H9 (cell line): ENCODE data around the gene GPM6B. TPM values are rescaled to one million over a fixed set of nuclear protein-coding genes. Genes with fewer than 3 reads are reported as not detected.

Experiments
- DNase-seq: peaks from one replicate; pipeline ENCODE4 v3.0.0-alpha.2; 2017
- H2AFZ ChIP-seq: one replicate; pipeline ENCODE4 v1.6.1; 2013; ENCODE audit warnings: mild to moderate bottlenecking, low read length, control low read depth, moderate library complexity
- H2AK5ac ChIP-seq: 2 replicates; pipeline ENCODE4 v1.6.1; 2013; ENCODE audit warnings: low read length, control low read depth, mixed read lengths; ENCODE audit not compliant: insufficient read length
- H2BK120ac ChIP-seq: one replicate; pipeline ENCODE4 v1.6.1; 2013; ENCODE audit warnings: low read depth, mild to moderate bottlenecking, low read length, control low read depth, inconsistent platforms; ENCODE audit not compliant: poor library complexity, severe bottlenecking
- H2BK12ac ChIP-seq: 2 replicates; pipeline ENCODE4 v1.6.1; 2013; ENCODE audit warnings: low read length, control low read depth, mixed read lengths, low read depth; ENCODE audit not compliant: insufficient read length
- H2BK15ac ChIP-seq: 2 replicates; pipeline ENCODE4 v1.6.1; 2013; ENCODE audit warnings: low read depth, low read length, control low read depth
- H2BK20ac ChIP-seq: one replicate; pipeline ENCODE4 v1.6.1; 2013; ENCODE audit warnings: low read depth, mild to moderate bottlenecking, low read length, control low read depth, inconsistent platforms; ENCODE audit not compliant: poor library complexity, severe bottlenecking
- H2BK5ac ChIP-seq: 2 replicates; pipeline ENCODE4 v1.6.1; 2013; ENCODE audit warnings: low read length, control low read depth, mixed read lengths; ENCODE audit not compliant: insufficient read length
- H3K14ac ChIP-seq: 2 replicates; pipeline ENCODE4 v1.6.1; 2013; ENCODE audit warnings: low read length, control low read depth; ENCODE audit not compliant: insufficient read depth
- H3K18ac ChIP-seq: 2 replicates; pipeline ENCODE4 v1.6.1; 2013; ENCODE audit warnings: low read depth, mild to moderate bottlenecking, mixed read lengths, low read length, control low read depth; ENCODE audit not compliant: insufficient read length
- H3K23ac ChIP-seq: 2 replicates; pipeline ENCODE4 v1.6.1; 2013; ENCODE audit warnings: low read length, control low read depth, mixed read lengths, low read depth; ENCODE audit not compliant: insufficient read length
- H3K23me2 ChIP-seq: 2 replicates; pipeline ENCODE4 v1.6.1; 2013; ENCODE audit warnings: low read depth, mild to moderate bottlenecking, mixed read lengths, low read length, control low read depth; ENCODE audit not compliant: insufficient read length, poor library complexity, severe bottlenecking
- H3K27ac ChIP-seq: 2 replicates; pipeline ENCODE4 v1.5.1; 2013; ENCODE audit warnings: low read length, control low read depth, mixed read lengths, low read depth; ENCODE audit not compliant: insufficient read length
- H3K27me3 ChIP-seq: 2 replicates; pipeline ENCODE4 v1.6.1; 2013; ENCODE audit warnings: low read length, control low read depth, inconsistent platforms; ENCODE audit not compliant: insufficient read depth
- H3K4ac ChIP-seq: 2 replicates; pipeline ENCODE4 v1.6.1; 2013; ENCODE audit warnings: low read depth, mild to moderate bottlenecking, control low read depth, inconsistent platforms, low read length, moderate library complexity
- H3K4me1 ChIP-seq: 2 replicates; pipeline ENCODE4 v1.6.1; 2013; ENCODE audit warnings: low read length, control low read depth, inconsistent platforms; ENCODE audit not compliant: insufficient read depth
- H3K4me2 ChIP-seq: 2 replicates; pipeline ENCODE4 v1.6.1; 2013; ENCODE audit warnings: low read length, control low read depth, mixed read lengths; ENCODE audit not compliant: insufficient read length, insufficient read depth
- H3K56ac ChIP-seq: 2 replicates; pipeline ENCODE4 v1.6.1; 2013; ENCODE audit warnings: low read depth, mild to moderate bottlenecking, mixed read lengths, low read length, control low read depth; ENCODE audit not compliant: insufficient read length
- H3K79me1 ChIP-seq: 2 replicates; pipeline ENCODE4 v1.6.1; 2013; ENCODE audit warnings: low read depth, mild to moderate bottlenecking, moderate library complexity, low read length, control low read depth, inconsistent platforms; ENCODE audit not compliant: insufficient read depth, poor library complexity, severe bottlenecking
- H3K79me2 ChIP-seq: 2 replicates; pipeline ENCODE4 v1.6.1; 2013; ENCODE audit warnings: low read length, control low read depth, inconsistent platforms; ENCODE audit not compliant: insufficient read depth
- H3K9ac ChIP-seq: 2 replicates; pipeline ENCODE4 v1.6.1; 2013; ENCODE audit warnings: low read length, control low read depth, mixed read lengths; ENCODE audit not compliant: insufficient read length; ENCODE audit errors: extremely low read depth
- H3K9me3 ChIP-seq: one replicate; pipeline ENCODE4 v1.6.1; 2013; ENCODE audit warnings: low read depth, low read length, inconsistent platforms; ENCODE audit not compliant: control insufficient read depth
- H3T11ph ChIP-seq: one replicate; pipeline ENCODE4 v1.6.1; 2013; ENCODE audit warnings: mild to moderate bottlenecking, low read length, control low read depth, inconsistent platforms
- H4K20me1 ChIP-seq: one replicate; pipeline ENCODE4 v1.6.1; 2013; ENCODE audit not compliant: control insufficient read depth, insufficient read length, insufficient read depth
- H4K5ac ChIP-seq: 2 replicates; pipeline ENCODE4 v1.6.1; 2013; ENCODE audit warnings: low read depth, mild to moderate bottlenecking, mixed read lengths, low read length, control low read depth; ENCODE audit not compliant: insufficient read length
- H4K8ac ChIP-seq: replicated peaks from 2 replicates; pipeline ENCODE4 v1.6.1; 2013; ENCODE audit warnings: low read length, control low read depth, mixed read lengths, low read depth; ENCODE audit not compliant: insufficient read length
- H4K91ac ChIP-seq: 2 replicates; pipeline ENCODE4 v1.6.1; 2013; ENCODE audit warnings: low read depth, mild to moderate bottlenecking, moderate library complexity, mixed read lengths, low read length, control low read depth; ENCODE audit not compliant: insufficient read length
- H3K27ac Mint-ChIP-seq, 3 experiments: 2 replicates in 2 of 3; 3 replicates in 1 of 3; pipeline ENCODE4 v1.8.0; 2020 to 2021; ENCODE audit warnings: mixed read lengths in 3 of 3, mild to moderate bottlenecking in 1 of 3, moderate library complexity in 1 of 3
- H3K27me3 Mint-ChIP-seq: 2 replicates; pipeline ENCODE4 v1.8.0; 2021; ENCODE audit warnings: low read depth, mild to moderate bottlenecking, moderate library complexity, mixed read lengths
- H3K36me3 Mint-ChIP-seq, 3 experiments: 2 replicates in 2 of 3; 3 replicates in 1 of 3; pipeline ENCODE4 v1.8.0; 2020 to 2021; ENCODE audit warnings: low read depth in 3 of 3, mixed read lengths in 3 of 3; ENCODE audit not compliant: insufficient read depth in 1 of 3
- H3K4me1 Mint-ChIP-seq, 2 experiments: 2 replicates each; pipeline ENCODE4 v1.8.0; 2020; ENCODE audit warnings: mixed read lengths in 2 of 2
- H3K4me3 Mint-ChIP-seq, 2 experiments: 2 replicates in 1 of 2; 3 replicates in 1 of 2; pipeline ENCODE4 v1.8.0; 2020 to 2021; ENCODE audit warnings: mild to moderate bottlenecking in 2 of 2, mixed read lengths in 2 of 2, moderate library complexity in 1 of 2
- H3K9me3 Mint-ChIP-seq, 2 experiments: 2 replicates in 1 of 2; 3 replicates in 1 of 2; pipeline ENCODE4 v1.8.0; 2020; ENCODE audit warnings: mild to moderate bottlenecking in 2 of 2, mixed read lengths in 2 of 2, moderate library complexity in 1 of 2
- WGBS: extraction: QIAGEN DNeasy Blood & Tissue Kit; methylation state at CpG from one replicate; pipeline ENCODE4 v1.1.7; 2013; ENCODE audit warnings: missing lambda C conversion rate, low lambda C conversion rate, mixed read lengths; ENCODE audit not compliant: insufficient read length; ENCODE audit errors: extremely low coverage; 5-methylcytosine and 5-hydroxymethylcytosine counted together
- total RNA-seq: library from RNA; stranded (reverse); gene quantifications from 2 replicates; pipeline ENCODE4 v1.2.1, GENCODE V29; 2021
- TF ChIP-seq, protein P1 (sequence below): fragments of 200-600 bp; sonication (generic); conservative IDR thresholded peaks from 3 replicates; pipeline ENCODE4 v1.8.0; 2021; ENCODE audit warnings: antibody characterized with exemption, mild to moderate bottlenecking

Gene GPM6B
- total RNA-seq, 1 experiment from 2014 or later: 73.9 TPM

GRCh38 chrX:13864264-13864663 is 47.4 kb upstream of the GPM6B start:
- no peak overlapping the region for H3K4me3 Mint-ChIP-seq
- H3K27ac Mint-ChIP-seq: peak overlapping the region in 2 of 3 experiments; percentile 17 to 49; a peak in 3 of 7 replicates
- Histone ChIP-seq H3K4me1 (no peaks in the 10 kb centered on the region; the same call in 1 of the 2 replicates), H4K91ac (no peak overlapping the region), H3K27ac (no peak overlapping the region), H3K56ac (no peak overlapping the region), H2BK20ac (no peak overlapping the region), H3K9me3 (no peaks in the 10 kb centered on the region), H2AK5ac (no peak overlapping the region), H3K23ac (no peak overlapping the region), H4K20me1 (no peaks in the 10 kb centered on the region), H2BK12ac (no peak overlapping the region), H2BK5ac (no peak overlapping the region), H2AFZ (no peak overlapping the region), H3T11ph (no peak overlapping the region), H3K4me2 (no peak overlapping the region), H3K23me2 (no peaks in the 10 kb centered on the region), H3K27me3 (no peaks in the 10 kb centered on the region), H3K79me2 (peaks cover 11% of the 10 kb centered on the region; the same call in 1 of the 2 replicates), H3K18ac (no peak overlapping the region), H3K79me1 (no peaks in the 10 kb centered on the region), H3K14ac (no peak overlapping the region), H2BK120ac (no peak overlapping the region), H2BK15ac (no peak overlapping the region), H4K8ac (no peak overlapping the region), H4K5ac (no peak overlapping the region), H3K9ac (no peak overlapping the region), H3K4ac (no peak overlapping the region)
- H3K4me1 Mint-ChIP-seq: peaks cover 11 to 25% of the 10 kb centered on the region in 2 experiments; a peak in 3 of 4 replicates
- no CpG with 5 or more reads among the region's 7 CpGs for WGBS
- H3K36me3 Mint-ChIP-seq: peaks cover 0 to 16% (median 4%) of the 10 kb centered on the region in 3 experiments; a peak in 4 of 7 replicates
- no peak for DNase-seq
- peaks cover 30 to 65% of the 10 kb centered on the region in 2 experiments for H3K9me3 Mint-ChIP-seq
- TF ChIP-seq, protein P1, sequence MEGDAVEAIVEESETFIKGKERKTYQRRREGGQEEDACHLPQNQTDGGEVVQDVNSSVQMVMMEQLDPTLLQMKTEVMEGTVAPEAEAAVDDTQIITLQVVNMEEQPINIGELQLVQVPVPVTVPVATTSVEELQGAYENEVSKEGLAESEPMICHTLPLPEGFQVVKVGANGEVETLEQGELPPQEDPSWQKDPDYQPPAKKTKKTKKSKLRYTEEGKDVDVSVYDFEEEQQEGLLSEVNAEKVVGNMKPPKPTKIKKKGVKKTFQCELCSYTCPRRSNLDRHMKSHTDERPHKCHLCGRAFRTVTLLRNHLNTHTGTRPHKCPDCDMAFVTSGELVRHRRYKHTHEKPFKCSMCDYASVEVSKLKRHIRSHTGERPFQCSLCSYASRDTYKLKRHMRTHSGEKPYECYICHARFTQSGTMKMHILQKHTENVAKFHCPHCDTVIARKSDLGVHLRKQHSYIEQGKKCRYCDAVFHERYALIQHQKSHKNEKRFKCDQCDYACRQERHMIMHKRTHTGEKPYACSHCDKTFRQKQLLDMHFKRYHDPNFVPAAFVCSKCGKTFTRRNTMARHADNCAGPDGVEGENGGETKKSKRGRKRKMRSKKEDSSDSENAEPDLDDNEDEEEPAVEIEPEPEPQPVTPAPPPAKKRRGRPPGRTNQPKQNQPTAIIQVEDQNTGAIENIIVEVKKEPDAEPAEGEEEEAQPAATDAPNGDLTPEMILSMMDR: no peak
- no peaks in the 10 kb centered on the region for H3K27me3 Mint-ChIP-seq
